A204.1 (cell line): ENCODE results near the gene FAM168A.
"Not testable (repeated sequence)": the region's sequence is repeated elsewhere in the genome, so short reads cannot be mapped to it uniquely, and the experiment has no call there.

Source experiments
- FAIRE-seq: peaks from 2 replicates; lab custom pipeline; 2012; peaks lifted over from hg19 to GRCh38; lab: Jason Lieb, UNC

Gene FAM168A

GRCh38 chr11:73592640-73593039 is 5.3 kb downstream of the FAM168A start:
- FAIRE-seq, result no peak

GRCh38 chr11:73591743-73592142 is 6.2 kb downstream of the FAM168A start:
- no peak for FAIRE-seq

- no peak for FAIRE-seq
Observed at GRCh38 chr11:73590991-73591390, 6.9 kb downstream of the FAM168A start.

- no peak for FAIRE-seq
Observed at GRCh38 chr11:73586791-73587190, 11.1 kb downstream of the FAM168A start.

GRCh38 chr11:73585834-73586575 is 11.9 kb downstream of the FAM168A start:
- no peak for FAIRE-seq

GRCh38 chr11:73584831-73585230 is 13.1 kb downstream of the FAM168A start:
- FAIRE-seq, result no peak

GRCh38 chr11:73582653-73583052 is 15.3 kb downstream of the FAM168A start:
- FAIRE-seq, result no peak

- FAIRE-seq, result not testable (repeated sequence)
Observed at GRCh38 chr11:73580749-73581148, 17.2 kb downstream of the FAM168A start.

GRCh38 chr11:73579641-73580434 is 18.1 kb downstream of the FAM168A start:
- FAIRE-seq, result no peak

- no peak for FAIRE-seq
Observed at GRCh38 chr11:73578592-73579185, 19.2 kb downstream of the FAM168A start.

- FAIRE-seq, result no peak
Observed at GRCh38 chr11:73577496-73577917, 20.4 kb downstream of the FAM168A start.

- FAIRE-seq, result no peak
Observed at GRCh38 chr11:73576185-73576614, 21.7 kb downstream of the FAM168A start.

GRCh38 chr11:73571982-73572381 is 25.9 kb downstream of the FAM168A start:
- FAIRE-seq, result not testable (repeated sequence)

- no peak for FAIRE-seq
Observed at GRCh38 chr11:73570415-73571114, 27.3 kb downstream of the FAM168A start.

- FAIRE-seq, result no peak
Observed at GRCh38 chr11:73566977-73567755, 30.7 kb downstream of the FAM168A start.

- FAIRE-seq, result no peak
Observed at GRCh38 chr11:73566422-73566821, 31.5 kb downstream of the FAM168A start.

- FAIRE-seq, result no peak
Observed at GRCh38 chr11:73565804-73566203, 32.1 kb downstream of the FAM168A start.

- no peak for FAIRE-seq
Observed at GRCh38 chr11:73564903-73565302, 33.0 kb downstream of the FAM168A start.

- no peak for FAIRE-seq
Observed at GRCh38 chr11:73563539-73564200, 34.2 kb downstream of the FAM168A start.

- no peak for FAIRE-seq
Observed at GRCh38 chr11:73559743-73560142, 38.2 kb downstream of the FAM168A start.

GRCh38 chr11:73556966-73557365 is 40.9 kb downstream of the FAM168A start:
- no peak for FAIRE-seq
